Measurements from ENCODE around the gene RMDN3.

The RMDN3 gene

GRCh38 chr15:40702077-40702476, 53.0 kb downstream of the RMDN3 start:
- no peak overlapping the region for H3K4me3 ChIP-seq (replicated peaks; ENCODE audit: low read depth, low read length)
- peak; percentile 46 for DNase-seq (ENCODE audit: low read depth)
- peak; percentile 35 for TF ChIP-seq CTCF (IDR thresholded peaks at IDR 0.05; ENCODE audit: low read length, missing control alignments)

DNA sequence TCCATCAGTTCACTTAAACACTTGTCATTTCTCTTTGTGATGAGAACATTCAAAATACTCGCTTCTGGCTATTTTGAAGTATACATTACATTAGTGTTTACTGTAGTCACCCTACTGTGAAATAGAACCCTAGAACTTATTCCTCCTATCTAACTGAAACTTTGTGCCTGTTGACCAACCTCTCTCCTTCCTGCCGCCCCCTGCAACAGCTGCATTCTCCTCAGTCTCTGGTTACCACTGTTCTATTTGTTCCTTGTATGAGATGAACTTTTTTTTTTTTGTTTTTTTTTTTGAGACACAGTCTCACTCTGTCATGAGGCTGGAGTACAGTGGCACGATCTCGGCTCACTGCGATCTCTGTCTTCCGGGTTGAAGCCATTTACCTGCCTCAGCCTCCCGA, 57.1 kb downstream of the RMDN3 start:
- DNase-seq (ENCODE audit: low read depth) = no peak
- no peak for TF ChIP-seq CTCF (IDR thresholded peaks at IDR 0.05; ENCODE audit: low read length, missing control alignments)
- no peak overlapping the region for H3K4me3 ChIP-seq (replicated peaks; ENCODE audit: low read depth, low read length)

GRCh38 chr15:40696228-40696627, 58.8 kb downstream of the RMDN3 start:
- TF ChIP-seq CTCF (IDR thresholded peaks at IDR 0.05; ENCODE audit: low read length, missing control alignments) = no peak
- DNase-seq (ENCODE audit: low read depth) = no peak
- H3K4me3 ChIP-seq (replicated peaks; ENCODE audit: low read depth, low read length) = peak overlapping the region; percentile 97

- peak overlapping the region; percentile 97 for H3K4me3 ChIP-seq (replicated peaks; ENCODE audit: low read depth, low read length)
- TF ChIP-seq CTCF (IDR thresholded peaks at IDR 0.05; ENCODE audit: low read length, missing control alignments) = no peak
- peak; percentile 35 for DNase-seq (ENCODE audit: low read depth)
Measured at GRCh38 chr15:40695469-40695890, 59.6 kb downstream of the RMDN3 start.

DNA sequence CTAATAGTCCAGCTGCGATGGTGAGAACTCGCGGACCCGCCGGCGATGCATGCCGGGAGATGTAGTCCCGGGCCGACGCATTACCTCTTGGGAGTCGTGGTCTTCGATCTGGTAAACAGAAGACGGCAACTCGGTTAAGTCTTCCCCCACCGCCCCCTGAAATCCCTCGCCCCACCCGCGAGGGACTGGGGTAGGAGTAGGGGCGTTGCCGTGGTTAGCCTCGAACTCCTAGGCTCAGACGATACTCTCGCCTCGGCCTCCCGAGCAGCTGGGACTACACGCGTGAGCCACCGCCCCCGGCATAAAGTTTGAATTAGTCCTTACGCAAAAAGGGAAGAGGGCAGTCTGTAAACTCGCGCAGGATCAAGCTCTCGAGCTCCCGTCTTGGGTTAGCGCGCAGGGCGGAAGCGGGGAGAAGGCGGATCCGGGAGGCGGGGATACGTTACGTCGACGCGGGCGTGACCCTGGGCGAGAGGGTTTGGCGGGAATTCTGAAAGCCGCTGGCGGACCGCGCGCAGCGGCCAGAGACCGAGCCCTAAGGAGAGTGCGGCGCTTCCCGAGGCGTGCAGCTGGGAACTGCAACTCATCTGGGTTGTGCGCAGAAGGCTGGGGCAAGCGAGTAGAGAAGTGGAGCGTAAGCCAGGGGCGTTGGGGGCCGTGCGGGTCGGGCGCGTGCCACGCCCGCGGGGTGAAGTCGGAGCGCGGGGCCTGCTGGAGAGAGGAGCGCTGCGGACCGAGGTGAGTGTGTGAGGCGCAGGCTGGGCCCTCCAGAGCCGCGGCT, 60.2 kb downstream of the RMDN3 start, which contains the start of gene RAD51:
Gene RAD51, plus strand, starts transcription at position 487 of the 781 bp plus-strand sequence. CDS start 3,585 bp downstream, outside the sequence.
- no peak for TF ChIP-seq CTCF (IDR thresholded peaks at IDR 0.05; ENCODE audit: low read length, missing control alignments)
- peak within 1 kb of the TSS; percentile 97 for H3K4me3 ChIP-seq (replicated peaks; ENCODE audit: low read depth, low read length)
- DNase-seq (ENCODE audit: low read depth) = peak; percentile 95

GRCh38 chr15:40693904-40694687, 61.0 kb downstream of the RMDN3 start:
- TF ChIP-seq CTCF (IDR thresholded peaks at IDR 0.05; ENCODE audit: low read length, missing control alignments) = no peak
- DNase-seq (ENCODE audit: low read depth) = peak; percentile 3
- H3K4me3 ChIP-seq (replicated peaks; ENCODE audit: low read depth, low read length) = peak overlapping the region; percentile 97

All from fibroblast of pulmonary artery (primary cell).